Renal pelvis (tissue), 4 donors: ENCODE results near the gene SSH2. TPM values are rescaled to one million over a fixed set of nuclear protein-coding genes. Genes with fewer than 3 reads are reported as not detected.

Source experiments
- DNase-seq: peaks from one replicate; pipeline ENCODE4 v3.0.0-alpha.2; 2013
- polyA plus RNA-seq, 3 donors: library from polyadenylated mRNA; unstranded; fragments of 120-200 nt; gene quantifications; one replicate each; pipeline ENCODE4 v1.2.1, GENCODE V29; 2013; ENCODE audit not compliant: insufficient read length in 3 of 3

Gene SSH2
- polyA plus RNA-seq, 3 donors = 16.2 to 19.8 (median 18.7) TPM

DNA sequence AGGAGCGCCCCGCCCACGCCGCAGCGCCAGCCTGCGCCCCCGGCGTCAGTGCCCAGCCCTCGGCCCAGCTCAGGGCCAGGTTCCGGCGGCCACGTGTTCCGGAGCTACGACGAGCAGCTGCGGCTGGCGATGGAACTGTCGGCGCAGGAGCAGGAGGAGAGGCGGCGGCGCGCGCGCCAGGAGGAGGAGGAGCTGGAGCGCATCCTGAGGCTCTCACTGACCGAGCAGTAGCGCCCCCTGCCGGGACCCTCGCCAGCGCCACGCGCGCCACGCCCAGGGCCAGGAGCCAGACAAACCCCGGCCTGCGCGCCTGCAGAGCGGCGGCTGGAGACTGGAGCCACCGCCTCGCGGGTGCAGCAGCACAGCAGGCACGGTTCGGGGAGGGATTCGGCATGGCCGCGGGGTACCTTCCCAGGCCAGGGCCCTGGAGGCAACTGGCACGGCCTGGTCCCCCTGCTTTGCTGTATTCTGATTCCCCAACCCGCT is 316.6 kb downstream of the SSH2 start:
- peak; percentile 91 for DNase-seq

DNA sequence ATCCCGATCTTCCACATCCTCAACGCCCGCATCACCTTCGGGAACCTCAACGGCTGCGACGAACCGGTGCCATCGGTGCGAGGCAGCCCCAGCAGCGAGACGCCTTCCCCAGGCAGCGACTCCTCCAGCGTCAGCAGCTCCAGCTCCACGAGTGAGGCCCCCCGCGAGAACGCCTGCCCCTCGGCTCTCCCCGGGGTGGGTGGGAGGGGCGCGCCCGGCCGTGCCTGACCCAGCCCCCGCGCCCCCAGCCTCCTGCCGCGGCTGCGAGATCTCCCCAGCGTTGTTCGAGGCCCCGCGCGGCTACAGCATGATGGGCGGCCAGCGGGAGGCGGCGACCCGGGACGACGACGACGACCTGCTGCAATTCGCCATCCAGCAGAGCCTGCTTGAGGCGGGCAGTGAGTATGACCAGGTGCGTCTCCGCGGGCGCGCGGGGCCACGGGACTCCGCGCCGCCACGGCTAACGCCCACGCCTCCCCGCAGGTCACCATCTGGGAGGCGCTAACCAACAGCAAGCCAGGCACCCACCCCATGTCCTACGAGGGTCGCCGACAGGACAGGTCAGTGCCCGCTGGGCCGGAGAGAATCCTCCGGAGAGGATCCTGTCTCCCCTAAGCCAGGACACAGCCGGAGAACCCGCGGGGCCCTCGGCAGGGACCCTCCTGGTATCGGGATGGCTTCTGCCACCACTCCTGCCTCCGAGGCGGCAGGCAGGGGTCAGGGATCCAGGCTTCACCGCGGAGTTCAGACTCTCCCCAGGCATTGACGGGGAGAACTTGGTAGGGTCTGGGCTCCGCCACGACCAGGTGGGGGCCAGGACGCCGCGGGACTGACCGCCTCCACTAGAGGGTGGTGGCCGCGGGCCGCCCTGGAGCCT is 317.4 kb downstream of the SSH2 start:
- no peak for DNase-seq

DNA sequence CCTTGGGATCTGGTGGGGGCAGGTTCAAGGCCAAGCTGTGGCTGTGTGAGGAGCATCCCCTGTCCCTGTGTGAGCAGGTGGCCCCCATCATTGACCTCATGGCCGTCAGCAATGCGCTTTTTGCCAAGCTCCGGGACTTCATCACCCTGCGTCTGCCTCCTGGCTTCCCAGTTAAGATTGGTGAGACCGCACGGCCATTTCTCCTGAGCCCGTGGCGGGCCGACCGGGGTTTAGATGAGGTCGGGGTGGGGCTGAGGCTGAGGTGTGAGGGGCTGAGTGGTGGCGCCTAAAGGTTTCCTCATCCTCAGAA is 318.0 kb downstream of the SSH2 start:
- DNase-seq = no peak

DNA sequence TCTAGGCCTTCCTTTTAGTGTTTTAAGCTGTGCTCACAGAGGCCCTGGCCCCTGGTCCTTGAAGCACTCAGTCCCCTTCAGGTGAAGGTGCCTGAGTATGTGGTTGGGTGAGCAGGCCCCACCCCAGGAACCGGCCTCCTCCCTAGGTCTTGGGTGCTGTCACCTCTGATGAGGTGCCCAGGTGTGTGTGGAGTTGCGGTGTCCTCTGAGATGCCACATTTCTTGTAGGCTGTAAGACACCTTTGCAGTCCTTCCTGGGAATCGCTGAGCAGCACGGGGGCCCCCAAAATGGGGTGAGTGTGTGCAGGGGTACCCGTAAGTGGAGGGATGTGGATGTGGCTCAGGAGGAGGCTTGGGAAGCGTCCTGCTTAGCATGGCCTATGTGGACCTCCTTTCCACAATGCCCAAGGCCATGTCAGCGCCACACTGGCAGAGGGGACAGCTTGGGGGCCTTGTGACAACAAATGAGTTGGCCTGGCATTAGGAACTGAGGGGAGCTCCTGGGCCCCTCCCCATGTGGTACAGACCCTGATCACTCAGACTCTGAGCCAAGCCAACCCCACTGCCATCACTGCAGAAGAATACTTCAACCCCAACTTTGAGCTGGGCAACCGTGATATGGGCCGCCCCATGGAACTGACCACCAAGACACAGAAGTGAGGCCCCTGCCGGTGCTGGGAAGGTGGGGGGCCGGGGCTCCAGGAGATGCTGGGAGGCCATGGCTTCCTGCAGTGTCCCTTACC is 318.5 kb downstream of the SSH2 start:
- no peak for DNase-seq

DNA sequence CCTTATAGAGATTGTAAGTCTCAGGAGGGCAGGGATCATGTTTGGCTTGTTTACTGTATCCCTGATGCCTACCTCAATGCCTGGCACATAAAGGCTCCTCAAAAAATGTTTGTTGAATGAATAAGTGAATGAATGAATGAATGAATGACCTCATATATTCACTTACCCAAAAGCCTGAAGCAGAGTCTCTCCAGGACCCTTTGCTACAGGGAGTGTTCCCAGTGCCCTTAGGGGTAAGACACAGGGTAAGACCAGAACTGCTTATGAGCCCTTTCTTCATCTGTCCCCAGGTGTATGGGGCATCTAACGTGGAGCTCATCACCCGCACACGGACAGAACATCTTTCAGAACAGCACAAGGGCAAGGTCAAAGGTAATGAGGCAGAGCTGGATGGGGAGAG is 319.6 kb downstream of the SSH2 start:
- DNase-seq = no peak

DNA sequence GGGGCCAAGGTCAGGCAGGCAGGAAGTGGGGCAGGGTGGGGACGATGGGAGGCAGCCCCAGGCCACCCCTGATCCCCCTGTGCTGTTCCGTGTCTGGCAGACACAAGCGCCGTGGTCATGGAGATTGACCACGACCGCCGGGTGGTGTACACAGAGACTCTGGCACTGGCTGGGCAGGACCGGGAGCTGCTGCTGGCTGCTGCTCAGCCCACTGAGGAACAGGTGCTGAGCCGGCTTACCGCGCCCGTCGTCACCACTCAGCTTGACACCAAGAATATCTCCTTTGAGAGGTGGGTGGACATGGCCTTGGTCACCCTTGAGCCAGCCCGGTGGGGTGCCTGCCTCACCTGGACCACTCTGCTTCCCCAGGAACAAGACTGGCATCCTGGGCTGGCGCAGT is 321.0 kb downstream of the SSH2 start:
- DNase-seq = no peak

DNA sequence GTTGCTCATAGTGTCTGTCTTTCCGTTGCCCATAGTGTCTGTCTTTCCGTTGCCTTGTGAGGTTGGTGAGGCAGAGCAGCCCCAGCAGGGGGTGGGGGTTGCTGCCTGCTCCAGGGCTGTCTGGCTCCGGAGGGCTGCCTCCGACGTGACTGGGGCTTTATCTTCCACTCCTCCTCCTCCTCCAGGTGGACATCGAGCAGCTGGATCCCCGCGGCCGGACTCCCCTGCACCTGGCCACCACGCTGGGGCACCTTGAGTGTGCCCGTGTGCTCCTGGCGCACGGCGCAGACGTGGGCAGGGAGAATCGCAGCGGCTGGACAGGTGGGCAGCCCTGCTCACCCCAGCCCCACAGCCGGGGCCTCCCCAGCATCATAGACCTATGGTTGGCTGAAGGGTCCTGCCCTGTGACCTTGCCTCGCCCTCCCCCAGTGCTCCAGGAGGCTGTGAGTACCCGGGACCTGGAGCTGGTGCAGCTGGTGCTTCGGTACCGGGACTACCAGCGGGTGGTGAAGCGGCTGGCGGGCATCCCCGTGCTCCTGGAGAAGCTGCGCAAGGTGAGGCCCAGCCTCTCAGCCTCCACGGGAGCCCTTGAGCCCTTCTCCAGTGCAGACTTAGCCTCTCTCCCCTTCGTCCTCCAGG is 322.4 kb downstream of the SSH2 start:
- DNase-seq = no peak

DNA sequence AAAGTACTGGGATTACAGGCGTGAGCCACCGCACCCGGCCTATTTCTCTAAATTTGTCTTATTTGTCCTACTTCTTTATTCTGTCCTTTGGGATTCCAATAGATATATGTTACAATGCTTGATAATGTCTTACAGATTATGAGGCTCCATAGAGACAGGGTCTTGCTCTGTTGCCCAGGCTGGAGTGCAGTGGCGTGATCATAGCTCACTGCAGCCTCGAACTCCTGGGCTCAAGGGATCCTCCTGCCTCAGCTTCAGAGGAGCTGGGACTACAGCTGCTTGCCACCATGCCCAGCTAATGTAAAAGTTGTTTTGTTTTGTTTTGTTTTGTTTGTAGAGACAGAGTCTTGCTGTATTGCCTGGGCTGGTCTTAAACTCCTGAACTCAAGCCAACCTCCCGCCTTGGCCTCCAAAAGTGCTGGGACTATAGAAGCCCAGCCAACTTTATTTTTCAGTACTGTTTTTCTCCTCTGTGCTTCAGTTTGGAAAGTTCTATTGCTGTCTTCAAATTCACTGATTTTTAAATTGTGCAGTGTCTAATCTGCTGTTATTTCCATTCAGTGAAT is 326.8 kb downstream of the SSH2 start:
- DNase-seq = no peak

DNA sequence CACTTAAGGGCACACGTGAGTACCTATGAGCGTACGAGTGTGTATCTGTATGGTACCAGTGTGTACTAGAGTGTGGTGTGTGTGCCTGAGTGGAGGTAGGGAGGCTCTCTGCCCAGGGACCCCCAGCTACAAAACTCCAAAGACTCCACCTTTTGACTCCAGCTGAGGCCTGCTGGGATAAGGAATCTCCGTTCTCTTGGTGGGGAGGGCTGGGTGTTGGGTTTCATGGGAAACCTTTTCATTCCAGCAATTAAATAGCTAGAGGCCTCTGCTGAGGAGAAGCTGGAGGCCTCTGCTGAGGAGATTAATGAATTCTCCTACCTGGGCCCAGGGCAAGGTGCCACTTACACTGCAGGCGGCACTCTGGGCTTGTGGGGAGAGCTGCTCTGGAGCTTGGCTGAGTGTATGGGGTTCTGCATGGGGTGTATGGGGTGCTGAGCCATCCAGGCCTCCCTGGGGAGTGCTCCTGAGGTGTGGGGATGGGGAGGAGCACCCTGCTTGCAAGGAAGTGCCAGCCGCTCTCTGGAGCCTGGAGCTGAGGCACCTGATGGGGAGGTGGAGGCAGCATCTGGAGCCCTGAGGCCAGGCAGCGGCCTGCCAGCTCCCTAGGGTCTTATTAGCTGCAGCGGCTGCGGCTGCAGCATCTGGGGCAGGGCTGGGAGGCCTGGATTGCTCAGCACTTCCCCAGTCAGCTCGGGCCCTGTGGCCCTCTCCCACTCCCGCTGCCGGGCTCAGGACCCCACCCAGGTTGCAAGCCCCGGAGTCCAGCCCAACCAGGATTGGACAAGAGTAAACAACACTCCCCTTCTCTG is 332.5 kb downstream of the SSH2 start:
- DNase-seq = no peak

DNA sequence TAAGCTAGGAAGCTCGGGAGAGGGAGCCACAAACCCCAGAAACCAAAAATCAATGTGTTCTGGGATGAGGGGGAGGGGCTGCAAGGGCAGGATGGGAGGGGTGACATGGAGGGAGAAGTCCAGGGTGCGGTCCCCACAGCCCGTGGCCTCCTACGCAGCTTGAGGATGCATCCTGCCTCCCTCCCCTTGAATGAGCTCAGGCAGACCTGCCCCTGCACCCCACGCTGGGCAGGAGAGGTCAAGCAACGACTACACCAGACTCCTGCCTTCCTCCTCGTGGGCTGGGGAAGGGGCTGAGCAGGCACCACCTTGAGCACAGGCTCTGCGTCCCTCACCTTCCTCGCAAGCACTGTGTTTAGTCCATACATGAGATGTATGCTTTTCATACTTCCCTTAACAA is 333.2 kb downstream of the SSH2 start:
- no peak for DNase-seq

DNA sequence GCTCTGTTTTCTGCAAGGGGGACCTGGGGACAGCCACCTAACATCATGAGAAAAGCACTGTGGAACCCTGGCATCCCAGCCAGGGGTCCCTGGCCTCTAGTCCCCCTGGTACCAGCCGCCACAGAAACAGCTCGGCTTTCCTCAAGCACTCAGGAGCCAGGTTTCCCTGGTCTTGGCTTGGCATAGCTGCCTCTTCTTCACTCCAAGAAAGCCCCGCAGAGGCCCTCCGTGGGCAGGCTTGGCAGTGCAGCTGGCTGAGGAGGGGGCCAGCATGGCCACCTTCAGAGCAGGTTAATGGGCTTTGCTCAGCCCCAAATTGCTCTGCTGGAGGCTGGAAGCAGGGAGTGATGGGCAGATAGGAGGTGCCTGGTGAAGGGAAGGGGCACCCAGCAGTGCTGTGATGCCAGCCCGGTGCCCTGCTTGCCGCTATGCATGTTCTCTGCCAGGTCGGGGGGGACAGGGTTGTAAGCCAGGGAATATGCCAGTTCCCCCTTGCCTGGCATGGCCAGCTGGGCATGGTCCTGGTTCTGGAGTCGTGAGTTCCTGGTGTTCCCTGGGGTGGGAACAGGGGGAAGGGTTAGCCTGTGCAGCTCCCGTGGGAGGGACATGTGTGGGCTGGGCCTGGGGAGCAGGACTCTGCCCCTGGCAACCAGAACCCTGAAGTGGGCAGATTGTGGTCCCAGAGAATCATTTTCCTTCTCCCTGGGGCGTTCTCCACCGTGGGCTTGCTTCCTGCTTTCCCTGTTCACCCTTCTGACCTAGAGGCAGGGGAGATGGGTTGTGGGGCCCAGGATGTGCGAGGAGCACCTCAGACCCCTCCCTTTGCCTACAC is 333.9 kb downstream of the SSH2 start:
- no peak for DNase-seq

DNA sequence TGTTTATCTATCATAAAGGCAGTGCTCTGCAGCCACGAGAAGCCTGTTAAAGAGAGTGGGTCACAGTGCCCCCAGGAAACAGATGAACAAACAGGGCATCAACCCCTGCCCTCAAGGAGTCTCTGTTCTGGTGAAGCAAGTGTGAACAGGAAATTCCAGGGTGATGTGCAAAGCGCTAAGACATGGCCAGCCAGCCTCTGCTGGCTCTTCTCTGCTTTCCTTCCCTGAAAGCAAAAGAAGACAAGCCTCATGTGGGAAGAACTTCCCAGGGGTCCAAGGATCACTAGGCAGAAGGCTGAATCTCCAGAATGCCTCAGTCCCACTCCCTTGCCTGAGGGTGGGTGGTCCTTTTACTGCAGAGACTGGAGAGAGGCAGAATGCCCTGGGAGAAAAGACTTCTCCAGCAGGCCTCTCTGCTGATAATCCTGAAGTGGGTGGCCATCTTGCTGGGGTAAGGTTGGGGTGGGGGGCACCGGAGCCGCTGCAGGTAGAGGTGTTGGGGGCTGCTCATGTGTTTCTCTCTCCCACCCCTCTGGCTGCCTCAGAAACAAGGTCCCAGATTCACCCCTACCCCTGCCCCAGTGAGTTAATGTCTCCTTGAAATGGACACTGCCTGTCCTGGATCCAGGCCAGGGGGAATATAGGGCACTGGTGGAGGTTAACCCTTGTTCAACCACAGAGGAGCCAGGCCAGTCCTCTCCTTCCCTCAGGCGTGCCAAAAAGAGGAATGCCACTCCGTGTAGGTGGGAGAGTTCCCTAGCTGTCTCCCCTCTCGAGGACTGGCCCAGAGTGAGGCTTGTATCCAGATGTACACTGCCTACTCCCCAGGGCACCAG is 334.7 kb downstream of the SSH2 start:
- DNase-seq = no peak

DNA sequence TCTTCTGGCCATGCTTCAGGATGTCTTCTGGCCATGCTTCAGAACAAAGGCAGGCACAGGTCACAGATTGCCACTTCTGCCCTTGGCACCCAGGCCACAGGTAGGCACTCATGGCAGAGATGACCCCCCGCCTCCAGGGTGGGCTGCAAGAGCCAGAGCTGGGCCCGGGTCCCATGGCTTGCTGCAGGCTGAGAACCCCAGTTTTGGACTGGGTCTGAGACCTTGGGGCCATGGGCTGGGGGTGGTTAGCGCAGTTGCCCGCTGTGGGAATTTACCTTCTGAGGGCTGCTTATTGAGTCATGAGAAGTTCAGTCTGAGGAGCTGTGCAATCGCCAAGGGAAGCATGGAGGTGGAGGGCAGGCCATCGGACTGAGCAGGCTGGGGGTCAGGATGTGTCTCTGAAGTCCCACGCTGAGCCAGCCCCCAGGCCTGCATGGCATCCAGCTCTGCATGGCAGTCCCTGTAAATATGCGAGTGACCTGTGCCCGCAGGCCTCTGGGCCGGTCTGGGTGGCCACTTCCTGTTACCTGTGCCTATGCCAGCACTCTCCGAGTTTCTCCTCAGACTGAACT is 335.4 kb downstream of the SSH2 start:
- DNase-seq = no peak

DNA sequence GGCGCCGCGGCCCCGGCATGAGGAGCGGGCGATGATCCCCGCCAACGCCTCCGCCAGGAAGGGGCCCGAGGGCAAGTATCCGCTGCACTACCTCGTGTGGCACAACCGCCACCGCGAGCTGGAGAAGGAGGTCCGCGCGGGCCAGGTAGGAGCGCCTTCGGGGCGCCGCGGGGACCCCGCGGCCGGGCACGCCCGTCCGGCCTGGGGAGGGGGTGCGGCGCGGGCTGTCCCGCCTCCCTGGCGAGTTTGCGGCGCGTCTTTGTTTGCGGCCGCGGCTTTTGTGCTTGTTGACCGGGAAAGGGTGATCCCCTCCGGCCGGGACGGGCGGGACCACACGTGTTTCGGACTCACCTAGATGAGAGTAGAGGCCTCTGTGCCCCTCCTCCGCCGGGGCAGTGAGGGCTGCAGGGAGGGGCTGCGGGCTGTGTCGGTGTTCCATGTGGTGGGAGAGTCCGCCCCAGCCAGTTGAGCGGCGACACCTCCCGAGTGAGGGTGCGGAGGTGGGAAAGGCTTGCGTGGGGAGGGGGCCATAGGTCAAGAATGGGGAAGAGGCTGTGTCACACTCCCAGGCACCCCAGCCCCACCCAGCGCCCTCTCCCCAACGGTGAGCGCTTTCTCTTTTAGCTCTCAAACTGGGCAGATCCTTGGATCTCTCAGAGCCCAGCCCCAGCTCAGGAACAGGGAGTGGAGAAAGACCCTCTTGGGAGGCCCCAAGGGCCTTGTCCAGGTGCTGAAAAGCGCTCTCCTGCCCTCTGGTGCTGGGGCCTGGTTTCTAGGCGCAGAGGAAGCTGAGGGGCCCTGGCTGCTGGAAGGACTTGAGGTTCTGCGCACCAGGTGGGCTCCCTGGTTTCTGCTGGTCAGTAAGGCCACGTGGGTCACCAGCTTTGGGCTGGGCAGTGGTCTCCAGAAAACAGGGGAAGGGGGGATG is 336.2 kb downstream of the SSH2 start:
- no peak for DNase-seq

DNA sequence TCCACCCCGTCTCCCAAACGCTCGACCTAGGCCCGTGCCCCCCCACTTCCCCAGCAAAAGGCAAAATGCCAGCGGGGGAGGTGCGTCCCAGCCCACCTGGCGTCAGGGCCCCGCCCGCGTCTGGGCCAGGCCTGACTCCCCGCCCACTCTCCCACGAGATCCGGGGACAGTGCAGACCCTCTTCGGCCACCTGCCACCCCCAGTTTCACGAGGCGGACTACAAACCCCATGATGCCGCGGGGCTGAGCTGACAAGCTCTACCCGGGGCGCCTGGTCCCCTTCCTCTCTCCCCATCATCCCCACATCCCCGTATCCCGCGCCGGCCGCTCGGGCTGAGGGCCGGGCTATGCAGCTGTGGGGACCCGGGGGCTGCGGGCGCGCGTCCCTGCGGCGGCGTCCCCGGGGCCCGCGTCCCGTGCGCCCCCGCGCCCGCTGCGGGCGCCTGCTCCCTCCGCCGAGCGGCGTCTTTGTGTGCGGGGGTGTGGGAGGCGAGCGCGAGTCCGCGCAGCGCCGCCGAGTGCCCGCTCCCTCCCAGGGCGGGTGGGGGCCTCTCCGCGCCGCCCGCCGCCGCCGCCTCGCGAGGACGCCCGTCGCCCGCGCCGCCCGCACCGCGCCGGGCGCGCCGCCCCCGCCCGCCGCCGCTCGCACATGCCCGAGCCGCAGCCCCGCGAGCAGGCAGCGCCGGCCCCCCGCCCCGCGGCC is 337.0 kb downstream of the SSH2 start, which contains the start of gene ANKRD13B:
Gene ANKRD13B (plus strand): TSS at position 283 of the 702 bp plus-strand sequence. CDS start 490 bp downstream, outside the sequence.
- no peak for DNase-seq

DNA sequence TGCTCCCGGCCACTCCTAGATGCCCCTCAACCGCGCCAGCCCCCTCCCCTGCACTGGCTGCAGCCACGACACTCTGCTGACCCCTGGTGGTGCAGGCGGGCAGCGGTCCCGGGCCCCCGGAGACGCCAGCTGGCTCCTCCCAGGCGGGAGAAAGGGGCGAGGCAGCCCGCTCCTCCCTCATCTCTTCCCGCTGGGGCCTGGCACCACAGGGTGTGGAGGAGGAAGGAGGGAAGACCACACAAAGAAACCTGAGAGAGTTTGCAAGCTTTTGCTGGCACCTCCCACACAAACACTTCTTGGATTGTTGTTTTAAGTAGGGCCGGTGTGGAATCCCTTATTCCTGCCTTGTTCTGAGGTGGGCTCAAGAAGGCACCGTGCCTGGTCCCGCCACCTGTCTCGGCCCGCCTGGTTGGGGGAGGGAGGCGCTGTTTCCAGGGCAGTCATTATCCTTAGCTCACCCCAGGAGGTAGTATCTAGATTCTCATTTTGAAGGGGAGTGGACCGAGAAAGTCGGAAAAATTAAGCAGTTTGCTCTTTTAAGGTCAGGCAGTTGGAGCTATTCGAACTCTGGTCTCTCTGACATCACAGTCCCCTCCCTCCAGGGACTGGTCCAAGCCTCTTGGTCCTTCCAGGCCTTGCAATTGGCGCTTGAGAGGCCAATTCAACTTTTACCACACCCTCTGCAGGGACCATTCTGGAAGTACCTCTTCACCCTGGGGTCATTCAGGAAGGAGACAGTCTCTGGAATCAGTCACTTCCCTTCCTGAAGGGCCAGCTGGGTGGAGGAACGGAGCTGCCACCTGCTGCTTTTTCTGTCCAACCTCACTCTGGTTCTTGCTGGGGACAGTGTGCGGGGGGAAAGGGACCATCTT is 338.1 kb downstream of the SSH2 start:
- peak; percentile 92 for DNase-seq
